ENCODE measurements around the gene MYPOP. TPM values are rescaled to one million over a fixed set of nuclear protein-coding genes. Genes with fewer than 3 reads are reported as not detected.

The MYPOP gene
- polyA plus RNA-seq, 3 donors: 0.08 to 5.9 (median 0.39) TPM

GRCh38 chr19:45866400-45867176, 35.8 kb downstream of the MYPOP start:
- peaks cover 4% of the 10 kb centered on the region for H4K20me1 ChIP-seq (ENCODE audit: insufficient read depth, low read length)
- H3K9me3 Mint-ChIP-seq: peaks cover 0 to 20% (median 10%) of the 10 kb centered on the region in 7 donors
- no peak overlapping the region for H3K4me2 ChIP-seq (replicated peaks; ENCODE audit: extremely low read depth, low read length, poor library complexity, severe bottlenecking)
- H3K27me3 Mint-ChIP-seq (ENCODE audit: low read depth in 3 of 3): peaks cover 40 to 60% (median 49%) of the 10 kb centered on the region in 3 donors
- peaks cover 24% of the 10 kb centered on the region for H3K4me1 Mint-ChIP-seq
- no peak overlapping the region for H3K27ac ChIP-seq (ENCODE audit: low read depth in 1 of 2, low read length in 2 of 2)
- DNase-seq: no peak
- WGBS (ENCODE audit: insufficient coverage): 100% methylated on average over 2 of the region's 11 CpGs
- H3K4me3 Mint-ChIP-seq: peak overlapping the region in 1 of 2 donors; percentile 47
- H2AFZ ChIP-seq (ENCODE audit: insufficient read depth, low read depth, low read length, poor library complexity, severe bottlenecking): no peak overlapping the region
- no peak overlapping the region for H3K9ac ChIP-seq (ENCODE audit: insufficient read depth, low read length, poor library complexity, severe bottlenecking)
- TF ChIP-seq, protein P1, sequence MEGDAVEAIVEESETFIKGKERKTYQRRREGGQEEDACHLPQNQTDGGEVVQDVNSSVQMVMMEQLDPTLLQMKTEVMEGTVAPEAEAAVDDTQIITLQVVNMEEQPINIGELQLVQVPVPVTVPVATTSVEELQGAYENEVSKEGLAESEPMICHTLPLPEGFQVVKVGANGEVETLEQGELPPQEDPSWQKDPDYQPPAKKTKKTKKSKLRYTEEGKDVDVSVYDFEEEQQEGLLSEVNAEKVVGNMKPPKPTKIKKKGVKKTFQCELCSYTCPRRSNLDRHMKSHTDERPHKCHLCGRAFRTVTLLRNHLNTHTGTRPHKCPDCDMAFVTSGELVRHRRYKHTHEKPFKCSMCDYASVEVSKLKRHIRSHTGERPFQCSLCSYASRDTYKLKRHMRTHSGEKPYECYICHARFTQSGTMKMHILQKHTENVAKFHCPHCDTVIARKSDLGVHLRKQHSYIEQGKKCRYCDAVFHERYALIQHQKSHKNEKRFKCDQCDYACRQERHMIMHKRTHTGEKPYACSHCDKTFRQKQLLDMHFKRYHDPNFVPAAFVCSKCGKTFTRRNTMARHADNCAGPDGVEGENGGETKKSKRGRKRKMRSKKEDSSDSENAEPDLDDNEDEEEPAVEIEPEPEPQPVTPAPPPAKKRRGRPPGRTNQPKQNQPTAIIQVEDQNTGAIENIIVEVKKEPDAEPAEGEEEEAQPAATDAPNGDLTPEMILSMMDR (IDR thresholded peaks at IDR 0.05): no peak
- H3K36me3 Mint-ChIP-seq: peaks cover 8 to 10% of the 10 kb centered on the region in 2 donors
- intact Hi-C loops (cut with micrococcal nuclease): loop anchor here (10.0 kb wide), 3 partner anchors 58 to 988 kb away; partner anchors contain the start of genes AP2S1 (in 1 of the 2), FBXO46 (in 1 of the 2) and MEIOSIN (in 1 of the 2)
- H3K4me3 ChIP-seq (replicated peaks in 1 of 3; ENCODE audit: low read depth in 2 of 3, low read length in 3 of 3): no peak overlapping the region
- peaks cover 21 to 38% of the 10 kb centered on the region in 2 donors for H3K27me3 ChIP-seq (ENCODE audit: control insufficient read depth in 2 of 2, insufficient read depth in 2 of 2, low read length in 2 of 2)
- H3K27ac Mint-ChIP-seq: peak overlapping the region in 1 of 7 donors; percentile 45
- peaks cover 18 to 26% of the 10 kb centered on the region in 2 donors for H3K4me1 ChIP-seq (ENCODE audit: control insufficient read depth in 1 of 2, insufficient read depth in 2 of 2, low read length in 2 of 2)
- H3K9me3 ChIP-seq (replicated peaks in 1 of 2; ENCODE audit: control insufficient read depth in 1 of 2, insufficient read depth in 1 of 2, low read length in 2 of 2): peaks cover 0 to 8% of the 10 kb centered on the region in 2 donors
- peaks cover 12% of the 10 kb centered on the region for H3K79me2 ChIP-seq (ENCODE audit: insufficient read depth, low read length)
- H3K36me3 ChIP-seq (replicated peaks in 1 of 2; ENCODE audit: control insufficient read depth in 1 of 2, insufficient read depth in 2 of 2, low read length in 2 of 2): no peaks in the 10 kb centered on the region

- peaks cover 0 to 8% of the 10 kb centered on the region in 2 donors for H3K9me3 ChIP-seq (replicated peaks in 1 of 2; ENCODE audit: control insufficient read depth in 1 of 2, insufficient read depth in 1 of 2, low read length in 2 of 2)
- H3K27ac ChIP-seq (ENCODE audit: low read depth in 1 of 2, low read length in 2 of 2): no peak overlapping the region
- peaks cover 37 to 56% (median 50%) of the 10 kb centered on the region in 3 donors for H3K27me3 Mint-ChIP-seq (ENCODE audit: low read depth in 3 of 3)
- intact Hi-C loops (cut with micrococcal nuclease): loop anchor here (10.0 kb wide), 3 partner anchors 59 to 989 kb away; partner anchors contain the start of genes AP2S1 (in 1 of the 2), FBXO46 (in 1 of the 2) and MEIOSIN (in 1 of the 2)
- H3K36me3 Mint-ChIP-seq: peaks cover 9 to 10% of the 10 kb centered on the region in 2 donors
- H3K27me3 ChIP-seq (ENCODE audit: control insufficient read depth in 2 of 2, insufficient read depth in 2 of 2, low read length in 2 of 2): peaks cover 21 to 38% of the 10 kb centered on the region in 2 donors
- H3K4me2 ChIP-seq (replicated peaks; ENCODE audit: extremely low read depth, low read length, poor library complexity, severe bottlenecking): no peak overlapping the region
- peaks cover 30% of the 10 kb centered on the region for H3K4me1 Mint-ChIP-seq
- H3K79me2 ChIP-seq (ENCODE audit: insufficient read depth, low read length): peaks cover 23% of the 10 kb centered on the region
- peaks cover 0 to 20% (median 10%) of the 10 kb centered on the region in 7 donors for H3K9me3 Mint-ChIP-seq
- H3K36me3 ChIP-seq (replicated peaks in 1 of 2; ENCODE audit: control insufficient read depth in 1 of 2, insufficient read depth in 2 of 2, low read length in 2 of 2): no peaks in the 10 kb centered on the region
- peak overlapping the region in 1 of 2 donors; percentile 87 for H3K4me3 Mint-ChIP-seq
- H3K4me1 ChIP-seq (ENCODE audit: control insufficient read depth in 1 of 2, insufficient read depth in 2 of 2, low read length in 2 of 2): peaks cover 27 to 37% of the 10 kb centered on the region in 2 donors
- peaks cover 12% of the 10 kb centered on the region for H4K20me1 ChIP-seq (ENCODE audit: insufficient read depth, low read length)
- TF ChIP-seq, protein P1 (IDR thresholded peaks at IDR 0.05): no peak
- no peak overlapping the region for H3K9ac ChIP-seq (ENCODE audit: insufficient read depth, low read length, poor library complexity, severe bottlenecking)
- DNase-seq: no peak
- no peak overlapping the region for H3K4me3 ChIP-seq (replicated peaks in 1 of 3; ENCODE audit: low read depth in 2 of 3, low read length in 3 of 3)
- WGBS (ENCODE audit: insufficient coverage): 86% methylated on average over 4 of the region's 9 CpGs
- no peak overlapping the region for H2AFZ ChIP-seq (ENCODE audit: insufficient read depth, low read depth, low read length, poor library complexity, severe bottlenecking)
- H3K27ac Mint-ChIP-seq: no peak overlapping the region
Measured at GRCh38 chr19:45865269-45865948, 37.0 kb downstream of the MYPOP start.

All from CD14-positive monocyte (primary cell).